IMR-90 (cell line): ENCODE measurements around the gene FAM210B. TPM values are rescaled to one million over a fixed set of nuclear protein-coding genes. Genes with fewer than 3 reads are reported as not detected.

ENCODE experiments used
- ATAC-seq: fragments of 200-7000 bp; cut with Tn5 transposase; 2 replicates; pipeline ENCODE4 v1.9.1; 2020; ENCODE audit warnings: low read depth, mild to moderate bottlenecking, moderate library complexity
- BruUV-seq: library from RNA; stranded (reverse); fragments of 400-500 nt; replicated peaks from 2 replicates; lab custom pipeline; 2021; lab: Mats Ljungman, UMichigan
- CTCF ChIA-PET: fragments of 300-600 bp; formaldehyde crosslinking; extraction: SDS; loops from one replicate; lab custom pipeline; 2021; ENCODE audit warnings: antibody characterized with exemption; lab: Yijun Ruan, JAX
- POLR2A ChIA-PET: fragments of 300-600 bp; sonication (Branson Sonifier 250); formaldehyde crosslinking; loops from one replicate; lab custom pipeline; 2022; ENCODE audit warnings: antibody characterized with exemption; ENCODE audit not compliant: unreplicated experiment; lab: Charles Lee
- DNase-seq: peaks from one replicate; pipeline ENCODE4 v3.0.0; 2013
- H2AFZ ChIP-seq: replicated peaks from 2 replicates; pipeline ENCODE3; 2013; ENCODE audit warnings: low read length, mild to moderate bottlenecking; ENCODE audit not compliant: poor library complexity
- H2AK5ac ChIP-seq: 2 replicates; pipeline ENCODE4 v1.6.1; 2013; ENCODE audit warnings: low read depth, low read length, inconsistent platforms
- H2AK9ac ChIP-seq: replicated peaks from 2 replicates; pipeline ENCODE3; 2013; ENCODE audit warnings: mild to moderate bottlenecking, low read depth, low read length, moderate library complexity; ENCODE audit not compliant: poor library complexity
- H2BK120ac ChIP-seq: 2 replicates; pipeline ENCODE4 v1.6.1; 2013; ENCODE audit warnings: low read depth, low read length, inconsistent platforms
- H2BK15ac ChIP-seq: 3 replicates; pipeline ENCODE4 v1.6.1; 2013; ENCODE audit warnings: low read depth, low read length, inconsistent platforms
- H2BK20ac ChIP-seq: 2 replicates; pipeline ENCODE4 v1.6.1; 2013; ENCODE audit warnings: low read depth, mild to moderate bottlenecking, inconsistent platforms, low read length, moderate library complexity
- H2BK5ac ChIP-seq: 2 replicates; pipeline ENCODE4 v1.6.1; 2013; ENCODE audit warnings: mild to moderate bottlenecking, low read depth, low read length, inconsistent platforms; ENCODE audit not compliant: poor library complexity, severe bottlenecking
- H3K14ac ChIP-seq: replicated peaks from 2 replicates; pipeline ENCODE4 v1.6.1; 2013; ENCODE audit warnings: low read depth, low read length, inconsistent platforms
- H3K18ac ChIP-seq: 2 replicates; pipeline ENCODE4 v1.6.1; 2013; ENCODE audit warnings: low read depth, low read length, control low read depth
- H3K23ac ChIP-seq: 2 replicates; pipeline ENCODE4 v1.6.1; 2013; ENCODE audit warnings: low read depth, low read length, inconsistent platforms
- H3K27ac ChIP-seq: 2 replicates; pipeline ENCODE4 v1.5.1; 2013; ENCODE audit warnings: mild to moderate bottlenecking, control low read depth, low read length; ENCODE audit not compliant: insufficient read depth
- H3K27me3 ChIP-seq: 2 replicates; pipeline ENCODE4 v1.6.1; 2013; ENCODE audit warnings: low read length; ENCODE audit not compliant: control insufficient read depth, insufficient read depth
- H3K36me3 ChIP-seq: 2 replicates; pipeline ENCODE4 v1.6.1; 2013; ENCODE audit warnings: low read length, mixed read lengths; ENCODE audit not compliant: control insufficient read depth, insufficient read depth
- H3K4ac ChIP-seq: 2 replicates; pipeline ENCODE4 v1.6.1; 2013; ENCODE audit warnings: low read depth, low read length, inconsistent platforms
- H3K4me1 ChIP-seq: 2 replicates; pipeline ENCODE4 v1.6.1; 2013; ENCODE audit warnings: low read length, mixed read lengths; ENCODE audit not compliant: control insufficient read depth, insufficient read depth
- H3K4me2 ChIP-seq: 2 replicates; pipeline ENCODE4 v1.6.1; 2013; ENCODE audit warnings: low read depth, mild to moderate bottlenecking, control low read depth, low read length, moderate library complexity
- H3K4me3 ChIP-seq: 2 replicates; pipeline ENCODE4 v1.5.1; 2013; ENCODE audit warnings: low read depth, mild to moderate bottlenecking, control low read depth, low read length, moderate library complexity; ENCODE audit not compliant: insufficient read depth
- H3K56ac ChIP-seq: 2 replicates; pipeline ENCODE4 v1.6.1; 2013; ENCODE audit warnings: low read length, inconsistent platforms; ENCODE audit not compliant: insufficient read depth; ENCODE audit errors: extremely low read depth
- H3K79me1 ChIP-seq, 2 experiments: 2 replicates each; pipeline ENCODE4 v1.6.1; 2013; ENCODE audit warnings: low read length in 2 of 2, inconsistent platforms in 1 of 2, low read depth in 1 of 2
- H3K9ac ChIP-seq: 2 replicates; pipeline ENCODE4 v1.6.1; 2013; ENCODE audit warnings: low read depth, low read length, control low read depth
- H3K9me1 ChIP-seq: 2 replicates; pipeline ENCODE4 v1.6.1; 2013; ENCODE audit warnings: low read length, inconsistent platforms; ENCODE audit not compliant: insufficient read depth
- H3K9me3 ChIP-seq: 2 replicates; pipeline ENCODE4 v1.6.1; 2013; ENCODE audit warnings: low read length; ENCODE audit not compliant: control insufficient read depth, insufficient read depth
- H4K20me1 ChIP-seq: 2 replicates; pipeline ENCODE4 v1.6.1; 2013; ENCODE audit warnings: low read length, inconsistent platforms; ENCODE audit not compliant: insufficient read depth
- H4K5ac ChIP-seq: 2 replicates; pipeline ENCODE4 v1.6.1; 2013; ENCODE audit warnings: mild to moderate bottlenecking, low read depth, low read length, control low read depth
- H4K8ac ChIP-seq, 2 experiments: 2 replicates each; pipeline ENCODE4 v1.6.1; 2013; ENCODE audit warnings: low read depth in 2 of 2, low read length in 2 of 2, control low read depth in 1 of 2, inconsistent platforms in 1 of 2
- H4K91ac ChIP-seq: 2 replicates; pipeline ENCODE4 v1.6.1; 2013; ENCODE audit warnings: low read depth, low read length, inconsistent platforms; ENCODE audit not compliant: insufficient read depth
- BHLHE40 ChIP-seq: fragments of 150-350 bp; IDR thresholded peaks from 2 replicates; pipeline ENCODE4 v1.6.1; 2016; ENCODE audit warnings: mild to moderate bottlenecking, low read depth, low read length
- MAZ ChIP-seq: IDR thresholded peaks from 2 replicates; pipeline ENCODE4 v1.6.1; 2012; ENCODE audit warnings: low read depth, mild to moderate bottlenecking, low read length, improper control_type of control experiment, moderate library complexity, borderline replicate concordance
- RCOR1 ChIP-seq: IDR thresholded peaks from 2 replicates; pipeline ENCODE4 v1.6.1; 2012; ENCODE audit warnings: mild to moderate bottlenecking, low read length, improper control_type of control experiment; ENCODE audit not compliant: insufficient replicate concordance
- SMC3 ChIP-seq: fragments of 150-350 bp; IDR thresholded peaks from 2 replicates; pipeline ENCODE4 v1.6.1; 2016; ENCODE audit warnings: low read depth, mild to moderate bottlenecking, antibody characterized with exemption, low read length, moderate library complexity
- WGBS, 2 experiments: methylation state at CpG; one replicate each; pipeline versions ENCODE4 v1.1.5 to v1.1.7; 2013; ENCODE audit warnings: missing lambda C conversion rate in 2 of 2; ENCODE audit not compliant: insufficient read length in 1 of 2; ENCODE audit errors: extremely low coverage in 2 of 2; 5-methylcytosine and 5-hydroxymethylcytosine counted together
- dilution Hi-C: fragments of 300-500 bp; cut with HindIII; formaldehyde crosslinking; loops from one replicate; pipeline ENCODE4 v1.14.3; 2018; ENCODE audit warnings: low sequenced_read_pairs; ENCODE audit not compliant: unreplicated experiment
- in situ Hi-C: fragments of 300-500 bp; cut with MboI; formaldehyde crosslinking; loops from 3 replicates; pipeline ENCODE4 v1.14.3; 2019; ENCODE audit warnings: low sequenced_read_pairs, inconsistent platforms, mixed read lengths
- intact Hi-C: fragments of 100-400 bp; cut with micrococcal nuclease; formaldehyde crosslinking; loops from 2 replicates; pipeline ENCODE4 v1.10.0; 2022
- polyA plus RNA-seq, 3 experiments: library from polyadenylated mRNA; depleted of rRNA; stranded (reverse); fragments of >200 nt; gene quantifications; 2 replicates each; pipeline ENCODE4 v1.2.3, GENCODE V29; 2012; ENCODE audit warnings: low replicate concordance in 1 of 3
- total RNA-seq: library from RNA; depleted of rRNA; stranded (reverse); fragments of >200 nt; gene quantifications from 2 replicates; pipeline ENCODE4 v1.2.3, GENCODE V29; 2012
- TF ChIP-seq, protein P1 (sequence below): conservative IDR thresholded peaks from 2 replicates; pipeline ENCODE4 v1.5.1; 2012; ENCODE audit warnings: mild to moderate bottlenecking, low read depth, low read length, improper control_type of control experiment

Gene FAM210B
- total and polyA plus RNA-seq, 2 of the 4 experiments (the other 2 are of a cell fraction) = 29.5 to 45.0 TPM

DNA sequence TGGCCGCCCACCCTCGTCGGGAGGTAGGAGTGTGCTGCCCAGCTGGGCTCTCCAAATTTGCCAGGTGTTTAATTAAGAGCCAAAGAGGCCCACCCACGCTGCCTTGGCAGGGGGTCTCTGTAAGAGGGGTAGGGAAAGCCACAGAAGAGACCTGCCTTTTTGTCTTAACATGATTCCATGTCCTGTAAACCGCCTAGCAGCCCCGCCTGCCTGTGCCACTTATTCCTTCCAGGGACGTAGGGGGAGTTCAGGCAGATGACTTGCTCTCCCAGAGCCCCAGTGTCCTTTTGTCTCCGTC lies 2.1 kb downstream of the FAM210B start:
- peaks cover 13% of the 10 kb centered on the region for H3K9me1 ChIP-seq
- peaks cover 8% of the 10 kb centered on the region for H3K4me1 ChIP-seq
- BruUV-seq = no TSS peak
- WGBS, 2 experiments = 65% methylated on average over 2 of the region's 8 CpGs; no CpG with 5 or more reads in 1 of the 2 experiments
- no peak overlapping the region for H2AFZ ChIP-seq
- H3K9me3 ChIP-seq = no peaks in the 10 kb centered on the region
- no peaks in the 10 kb centered on the region for H3K27me3 ChIP-seq
- H3K23ac ChIP-seq = no peak overlapping the region
- TF ChIP-seq SMC3 = no peak
- TF ChIP-seq, protein P1, sequence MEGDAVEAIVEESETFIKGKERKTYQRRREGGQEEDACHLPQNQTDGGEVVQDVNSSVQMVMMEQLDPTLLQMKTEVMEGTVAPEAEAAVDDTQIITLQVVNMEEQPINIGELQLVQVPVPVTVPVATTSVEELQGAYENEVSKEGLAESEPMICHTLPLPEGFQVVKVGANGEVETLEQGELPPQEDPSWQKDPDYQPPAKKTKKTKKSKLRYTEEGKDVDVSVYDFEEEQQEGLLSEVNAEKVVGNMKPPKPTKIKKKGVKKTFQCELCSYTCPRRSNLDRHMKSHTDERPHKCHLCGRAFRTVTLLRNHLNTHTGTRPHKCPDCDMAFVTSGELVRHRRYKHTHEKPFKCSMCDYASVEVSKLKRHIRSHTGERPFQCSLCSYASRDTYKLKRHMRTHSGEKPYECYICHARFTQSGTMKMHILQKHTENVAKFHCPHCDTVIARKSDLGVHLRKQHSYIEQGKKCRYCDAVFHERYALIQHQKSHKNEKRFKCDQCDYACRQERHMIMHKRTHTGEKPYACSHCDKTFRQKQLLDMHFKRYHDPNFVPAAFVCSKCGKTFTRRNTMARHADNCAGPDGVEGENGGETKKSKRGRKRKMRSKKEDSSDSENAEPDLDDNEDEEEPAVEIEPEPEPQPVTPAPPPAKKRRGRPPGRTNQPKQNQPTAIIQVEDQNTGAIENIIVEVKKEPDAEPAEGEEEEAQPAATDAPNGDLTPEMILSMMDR = no peak
- TF ChIP-seq MAZ = no peak
- TF ChIP-seq BHLHE40 = no peak
- no peak for TF ChIP-seq RCOR1
- peaks cover 4% of the 10 kb centered on the region; the same call in 1 of the 2 replicates for H4K20me1 ChIP-seq
- no peak overlapping the region for H3K9ac ChIP-seq
- no peak for ATAC-seq
- no peak overlapping the region for H4K8ac ChIP-seq
- H3K79me1 ChIP-seq = peaks cover 36 to 43% of the 10 kb centered on the region in 2 experiments
- intact Hi-C loops (no loop called here), dilution Hi-C loops (no loop called here), in situ Hi-C loops (loop anchor here (25.0 kb wide), 1 partner anchor 426 kb away; no protein-coding TSS in a partner anchor)
- H2BK20ac ChIP-seq = no peak overlapping the region
- no peak overlapping the region for H2BK15ac ChIP-seq
- H3K4me3 ChIP-seq = no peak overlapping the region
- no peak overlapping the region for H4K5ac ChIP-seq
- no peak overlapping the region for H2AK5ac ChIP-seq
- peaks cover 9% of the 10 kb centered on the region for H3K36me3 ChIP-seq
- POLR2A ChIA-PET = no interaction called here
- H3K4ac ChIP-seq = no peak overlapping the region
- CTCF ChIA-PET = no interaction called here
- no peak overlapping the region for H4K91ac ChIP-seq
- H3K56ac ChIP-seq = no peak overlapping the region
- no peak for DNase-seq
- H2AK9ac ChIP-seq = no peak overlapping the region
- H2BK120ac ChIP-seq = no peak overlapping the region
- H3K4me2 ChIP-seq = no peak overlapping the region; the same call in 1 of the 2 replicates
- H3K27ac ChIP-seq = no peak overlapping the region
- H3K14ac ChIP-seq = no peak overlapping the region
- H3K18ac ChIP-seq = no peak overlapping the region
- no peak overlapping the region for H2BK5ac ChIP-seq
